ENCODE results near the gene CTDNEP1.

The CTDNEP1 gene

GRCh38 chr17:7263801-7264078, 12.2 kb upstream of the CTDNEP1 start:
- H3K4me3 ChIP-seq (ENCODE audit: low read depth, low read length): peak overlapping the region; percentile 98
- peaks cover 12% of the 10 kb centered on the region for H3K4me1 ChIP-seq (ENCODE audit: control insufficient read depth, insufficient read depth, low read length)
- H3K9me3 ChIP-seq (ENCODE audit: control insufficient read depth, insufficient read depth, low read length): no peaks in the 10 kb centered on the region
- peaks cover 14% of the 10 kb centered on the region for H3K36me3 ChIP-seq (ENCODE audit: control insufficient read depth, insufficient read depth, low read length)
- peak overlapping the region; percentile 85 for H3K9ac ChIP-seq (ENCODE audit: low read depth, low read length)
- H3K27me3 ChIP-seq (ENCODE audit: control insufficient read depth, insufficient read depth, low read length): no peaks in the 10 kb centered on the region

- peaks cover 16% of the 10 kb centered on the region for H3K36me3 ChIP-seq (ENCODE audit: control insufficient read depth, insufficient read depth, low read length)
- peak overlapping the region; percentile 98 for H3K4me3 ChIP-seq (ENCODE audit: low read depth, low read length)
- no peaks in the 10 kb centered on the region for H3K27me3 ChIP-seq (ENCODE audit: control insufficient read depth, insufficient read depth, low read length)
- no peaks in the 10 kb centered on the region for H3K9me3 ChIP-seq (ENCODE audit: control insufficient read depth, insufficient read depth, low read length)
- H3K9ac ChIP-seq (ENCODE audit: low read depth, low read length): peak overlapping the region; percentile 85
- H3K4me1 ChIP-seq (ENCODE audit: control insufficient read depth, insufficient read depth, low read length): peaks cover 12% of the 10 kb centered on the region
These were observed 11.6 kb upstream of the CTDNEP1 start for GRCh38 chr17:7262935-7263800.

- peak within 1 kb of the TSS; percentile 98 for H3K4me3 ChIP-seq (ENCODE audit: low read depth, low read length)
- peaks cover 12% of the 10 kb centered on the region for H3K4me1 ChIP-seq (ENCODE audit: control insufficient read depth, insufficient read depth, low read length)
- no peaks in the 10 kb centered on the region for H3K27me3 ChIP-seq (ENCODE audit: control insufficient read depth, insufficient read depth, low read length)
- H3K36me3 ChIP-seq (ENCODE audit: control insufficient read depth, insufficient read depth, low read length): peaks cover 20% of the 10 kb centered on the region
- peak within 1 kb of the TSS; percentile 94 for H3K9ac ChIP-seq (ENCODE audit: low read depth, low read length)
- no peaks in the 10 kb centered on the region for H3K9me3 ChIP-seq (ENCODE audit: control insufficient read depth, insufficient read depth, low read length)
These were observed 10.8 kb upstream of the CTDNEP1 start, which contains the start of gene CLDN7 for GRCh38 chr17:7262192-7262934. TSS of gene CLDN7 (minus strand) at chr17:7262478. CDS start at chr17:7262043, 435 bp downstream.

- Histone ChIP-seq H3K9ac (ENCODE audit: low read depth, low read length) (peak overlapping the region; percentile 94), H3K27me3 (ENCODE audit: control insufficient read depth, insufficient read depth, low read length) (no peaks in the 10 kb centered on the region), H3K4me3 (ENCODE audit: low read depth, low read length) (peak overlapping the region; percentile 98), H3K36me3 (ENCODE audit: control insufficient read depth, insufficient read depth, low read length) (peaks cover 22% of the 10 kb centered on the region), H3K9me3 (ENCODE audit: control insufficient read depth, insufficient read depth, low read length) (no peaks in the 10 kb centered on the region), H3K4me1 (ENCODE audit: control insufficient read depth, insufficient read depth, low read length) (peaks cover 12% of the 10 kb centered on the region)
These were observed 10.1 kb upstream of the CTDNEP1 start for GRCh38 chr17:7261379-7262191.

- Histone ChIP-seq H3K9me3 (ENCODE audit: control insufficient read depth, insufficient read depth, low read length) (no peaks in the 10 kb centered on the region), H3K36me3 (ENCODE audit: control insufficient read depth, insufficient read depth, low read length) (peaks cover 22% of the 10 kb centered on the region), H3K4me3 (ENCODE audit: low read depth, low read length) (peak overlapping the region; percentile 98), H3K27me3 (ENCODE audit: control insufficient read depth, insufficient read depth, low read length) (no peaks in the 10 kb centered on the region), H3K9ac (ENCODE audit: low read depth, low read length) (peak overlapping the region; percentile 94), H3K4me1 (ENCODE audit: control insufficient read depth, insufficient read depth, low read length) (peaks cover 10% of the 10 kb centered on the region)
These were observed 9.3 kb upstream of the CTDNEP1 start for GRCh38 chr17:7260651-7261378.

- Histone ChIP-seq H3K4me3 (ENCODE audit: low read depth, low read length) (peak overlapping the region; percentile 98), H3K4me1 (ENCODE audit: control insufficient read depth, insufficient read depth, low read length) (peaks cover 10% of the 10 kb centered on the region), H3K36me3 (ENCODE audit: control insufficient read depth, insufficient read depth, low read length) (peaks cover 22% of the 10 kb centered on the region), H3K9ac (ENCODE audit: low read depth, low read length) (peak overlapping the region; percentile 94), H3K27me3 (ENCODE audit: control insufficient read depth, insufficient read depth, low read length) (no peaks in the 10 kb centered on the region), H3K9me3 (ENCODE audit: control insufficient read depth, insufficient read depth, low read length) (no peaks in the 10 kb centered on the region)
These were observed 8.6 kb upstream of the CTDNEP1 start for GRCh38 chr17:7260151-7260550.

- Histone ChIP-seq H3K27me3 (ENCODE audit: control insufficient read depth, insufficient read depth, low read length) (no peaks in the 10 kb centered on the region), H3K9ac (ENCODE audit: low read depth, low read length) (no peak overlapping the region), H3K36me3 (ENCODE audit: control insufficient read depth, insufficient read depth, low read length) (peaks cover 24% of the 10 kb centered on the region), H3K4me3 (ENCODE audit: low read depth, low read length) (no peak overlapping the region), H3K9me3 (ENCODE audit: control insufficient read depth, insufficient read depth, low read length) (no peaks in the 10 kb centered on the region), H3K4me1 (ENCODE audit: control insufficient read depth, insufficient read depth, low read length) (peaks cover 9% of the 10 kb centered on the region)
These were observed 8.0 kb upstream of the CTDNEP1 start for GRCh38 chr17:7259555-7259889.

GRCh38 chr17:7258731-7259554, 7.4 kb upstream of the CTDNEP1 start:
- Histone ChIP-seq H3K36me3 (ENCODE audit: control insufficient read depth, insufficient read depth, low read length) (peaks cover 24% of the 10 kb centered on the region), H3K9ac (ENCODE audit: low read depth, low read length) (no peak overlapping the region), H3K9me3 (ENCODE audit: control insufficient read depth, insufficient read depth, low read length) (no peaks in the 10 kb centered on the region), H3K4me3 (ENCODE audit: low read depth, low read length) (no peak overlapping the region), H3K27me3 (ENCODE audit: control insufficient read depth, insufficient read depth, low read length) (no peaks in the 10 kb centered on the region), H3K4me1 (ENCODE audit: control insufficient read depth, insufficient read depth, low read length) (peaks cover 4% of the 10 kb centered on the region)

GRCh38 chr17:7256766-7257456, 5.4 kb upstream of the CTDNEP1 start:
- H3K4me3 ChIP-seq (ENCODE audit: low read depth, low read length): no peak overlapping the region

GRCh38 chr17:7254511-7254910, 3.0 kb upstream of the CTDNEP1 start:
- Histone ChIP-seq H3K4me3 (ENCODE audit: low read depth, low read length) (no peak overlapping the region), H3K9me3 (ENCODE audit: control insufficient read depth, insufficient read depth, low read length) (no peaks in the 10 kb centered on the region), H3K36me3 (ENCODE audit: control insufficient read depth, insufficient read depth, low read length) (peaks cover 17% of the 10 kb centered on the region), H3K27me3 (ENCODE audit: control insufficient read depth, insufficient read depth, low read length) (no peaks in the 10 kb centered on the region), H3K9ac (ENCODE audit: low read depth, low read length) (no peak overlapping the region), H3K4me1 (ENCODE audit: control insufficient read depth, insufficient read depth, low read length) (peaks cover 7% of the 10 kb centered on the region)

More at GRCh38 chr17:7256766-7257456, 5.4 kb upstream of the CTDNEP1 start:
- H3K4me1 ChIP-seq (ENCODE audit: control insufficient read depth, insufficient read depth, low read length): peaks cover 7% of the 10 kb centered on the region
- no peaks in the 10 kb centered on the region for H3K9me3 ChIP-seq (ENCODE audit: control insufficient read depth, insufficient read depth, low read length)
- no peaks in the 10 kb centered on the region for H3K27me3 ChIP-seq (ENCODE audit: control insufficient read depth, insufficient read depth, low read length)
- peaks cover 24% of the 10 kb centered on the region for H3K36me3 ChIP-seq (ENCODE audit: control insufficient read depth, insufficient read depth, low read length)
- H3K9ac ChIP-seq (ENCODE audit: low read depth, low read length): no peak overlapping the region
